Liver (tissue), 9 donors: ENCODE results near the gene C4orf54. TPM values are rescaled to one million over a fixed set of nuclear protein-coding genes. Genes with fewer than 3 reads are reported as not detected.

Experiments used
- DNase-seq: peaks from one replicate; pipeline ENCODE4 v3.0.0-alpha.2; 2017; ENCODE audit warnings: low spot score
- H3K27ac ChIP-seq, 2 donors: one replicate each; pipeline ENCODE4 v1.7.0; 2013; ENCODE audit warnings: inconsistent platforms in 2 of 2, low read length in 2 of 2, control low read depth in 1 of 2, low read depth in 1 of 2, mild to moderate bottlenecking in 1 of 2
- H3K27me3 ChIP-seq, 4 donors: one replicate each; pipeline versions ENCODE4 v1.6.1 to v1.7.0; 2013; ENCODE audit warnings: low read length in 3 of 4, inconsistent platforms in 1 of 4, mild to moderate bottlenecking in 1 of 4, moderate library complexity in 1 of 4; ENCODE audit not compliant: control insufficient read depth in 4 of 4, insufficient read depth in 4 of 4
- H3K36me3 ChIP-seq, 4 donors: one replicate each; pipeline versions ENCODE4 v1.6.1 to v1.7.0; 2013; ENCODE audit warnings: low read length in 3 of 4, mild to moderate bottlenecking in 3 of 4, low read depth in 1 of 4, moderate library complexity in 1 of 4; ENCODE audit not compliant: control insufficient read depth in 4 of 4, insufficient read depth in 3 of 4
- H3K4me1 ChIP-seq, 4 donors: one replicate each; pipeline versions ENCODE4 v1.6.1 to v1.7.0; 2013; ENCODE audit warnings: low read length in 3 of 4, mild to moderate bottlenecking in 3 of 4, moderate library complexity in 1 of 4; ENCODE audit not compliant: control insufficient read depth in 4 of 4, insufficient read depth in 4 of 4
- H3K4me3 ChIP-seq, 3 donors: one replicate each; pipeline versions ENCODE4 v1.6.1 to v1.7.0; 2013; ENCODE audit warnings: low read length in 3 of 3, control low read depth in 1 of 3, low read depth in 1 of 3, mild to moderate bottlenecking in 1 of 3
- H3K9ac ChIP-seq, 2 donors: one replicate each; pipeline ENCODE4 v1.7.0; 2013; ENCODE audit warnings: low read length in 2 of 2, mild to moderate bottlenecking in 2 of 2, moderate library complexity in 2 of 2, control low read depth in 1 of 2, low read depth in 1 of 2
- H3K9me3 ChIP-seq, 4 donors: one replicate each; pipeline versions ENCODE4 v1.6.1 to v1.7.0; 2013; ENCODE audit warnings: low read length in 3 of 4; ENCODE audit not compliant: control insufficient read depth in 4 of 4
- EGR1 ChIP-seq, 2 donors: IDR thresholded peaks; 2 replicates each; pipeline ENCODE4 v1.6.1; 2016 to 2018; ENCODE audit warnings: antibody characterized with exemption in 2 of 2, low read depth in 2 of 2
- FOXA1 ChIP-seq: IDR thresholded peaks from 2 replicates; pipeline ENCODE4 v1.6.1; 2016; ENCODE audit warnings: antibody characterized with exemption
- FOXA2 ChIP-seq: IDR thresholded peaks from 2 replicates; pipeline ENCODE4 v1.6.1; 2016; ENCODE audit warnings: antibody characterized with exemption
- GABPA ChIP-seq, 2 donors: IDR thresholded peaks in 1 of 2; conservative IDR thresholded peaks in 1 of 2; 2 replicates each; pipeline ENCODE4 v1.6.1; 2016; ENCODE audit warnings: antibody characterized with exemption in 2 of 2, mild to moderate bottlenecking in 1 of 2, moderate library complexity in 1 of 2
- HNF4A ChIP-seq, 2 donors: conservative IDR thresholded peaks; 2 replicates each; pipeline ENCODE4 v1.6.1; 2016; ENCODE audit warnings: antibody characterized with exemption in 2 of 2, mild to moderate bottlenecking in 2 of 2
- HNF4G ChIP-seq: IDR thresholded peaks from 2 replicates; pipeline ENCODE4 v1.6.1; 2016; ENCODE audit warnings: antibody characterized with exemption
- NR2F2 ChIP-seq: IDR thresholded peaks from 2 replicates; pipeline ENCODE4 v1.6.1; 2016; ENCODE audit warnings: antibody characterized with exemption
- RAD21 ChIP-seq, 2 donors: IDR thresholded peaks; 2 replicates each; pipeline ENCODE4 v1.6.1; 2016; ENCODE audit warnings: antibody characterized with exemption in 2 of 2, mild to moderate bottlenecking in 2 of 2
- RXRA ChIP-seq, 2 donors: IDR thresholded peaks; 2 replicates each; pipeline ENCODE4 v1.6.1; 2017 to 2018; ENCODE audit warnings: antibody characterized with exemption in 2 of 2, mild to moderate bottlenecking in 1 of 2
- SP1 ChIP-seq: IDR thresholded peaks from 2 replicates; pipeline ENCODE4 v1.6.1; 2018; ENCODE audit warnings: antibody characterized with exemption, mild to moderate bottlenecking
- TAF1 ChIP-seq: conservative IDR thresholded peaks from 2 replicates; pipeline ENCODE4 v1.6.1; 2016; ENCODE audit warnings: antibody characterized with exemption, mild to moderate bottlenecking
- YY1 ChIP-seq: IDR thresholded peaks from 2 replicates; pipeline ENCODE4 v1.6.1; 2016; ENCODE audit warnings: antibody characterized with exemption, mild to moderate bottlenecking
- WGBS: extraction: QIAGEN DNeasy Blood & Tissue Kit; methylation state at CpG from one replicate; pipeline ENCODE4 v1.1.7; 2013; 5-methylcytosine and 5-hydroxymethylcytosine counted together
- polyA plus RNA-seq, 2 donors: library from polyadenylated mRNA; stranded (reverse) in 1 of 2; unstranded in 1 of 2; fragments of 200-250 nt in 1 of 2; fragments of >200 nt in 1 of 2; fragmentation: Nextera tagmentation in 1 of 2; extraction: Ambion mirVana in 1 of 2; gene quantifications; one replicate each; pipeline versions ENCODE4 v1.2.1 to v1.2.3, GENCODE V29; 2013 to 2015
- total RNA-seq, 2 donors: library from RNA; depleted of rRNA; stranded (reverse); fragments of >200 nt; gene quantifications; one replicate each; pipeline ENCODE4 v1.2.3, GENCODE V29; 2014
- TF ChIP-seq, protein P1 (sequence below): IDR thresholded peaks from 2 replicates; pipeline ENCODE4 v1.6.1; 2016; ENCODE audit warnings: antibody characterized with exemption
- TF ChIP-seq, protein P2 (sequence below): IDR thresholded peaks from 2 replicates; pipeline ENCODE4 v1.6.1; 2016; ENCODE audit warnings: antibody characterized with exemption
- TF ChIP-seq, protein P3 (sequence below): IDR thresholded peaks from 2 replicates; pipeline ENCODE4 v1.6.1; 2016; ENCODE audit warnings: antibody characterized with exemption
- donor health status: healthy.
- donor health status: healthy.
- donor health status: healthy.
- donor health status: healthy.
- donor health status: healthy.

C4orf54 gene
- total and polyA plus RNA-seq, 4 donors, result under 0.01 TPM; not detected in 3

DNA sequence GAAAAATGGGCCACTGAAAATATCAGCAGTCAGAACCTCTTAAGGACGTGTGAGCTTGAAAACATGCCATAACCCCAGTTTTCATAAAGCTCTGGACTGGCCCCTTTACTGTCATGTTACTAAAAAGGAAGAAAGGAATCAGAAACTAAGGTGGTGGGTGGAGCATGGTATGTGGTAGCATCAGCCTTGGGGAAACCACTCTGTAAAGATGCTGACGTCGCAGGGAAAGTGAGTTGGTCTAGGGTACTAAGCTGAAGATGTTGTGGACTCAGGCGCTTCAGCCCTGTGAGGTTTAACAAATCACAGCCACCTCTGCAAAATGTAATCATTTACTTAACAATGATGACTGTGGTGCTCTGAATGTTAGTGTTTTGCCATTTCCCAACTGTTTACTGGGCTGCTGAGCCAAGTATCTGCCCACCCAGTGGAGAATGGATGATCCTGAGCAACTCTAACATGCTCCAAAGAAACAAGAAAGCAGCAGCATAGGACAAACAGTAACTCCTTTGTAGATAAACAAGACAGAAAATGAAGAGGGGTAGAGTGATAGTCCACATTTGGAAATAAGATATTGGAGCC lies 33.4 kb downstream of the C4orf54 start:
- Histone ChIP-seq H3K9ac (no peak overlapping the region), H3K36me3 (peaks cover 4 to 57% (median 35%) of the 10 kb centered on the region in 4 donors), H3K4me3 (no peak overlapping the region), H3K27me3 (no peaks in the 10 kb centered on the region), H3K4me1 (no peaks in the 10 kb centered on the region), H3K9me3 (no peaks in the 10 kb centered on the region), H3K27ac (no peak overlapping the region)
- DNase-seq, result no peak
- TF ChIP-seq, protein P1, sequence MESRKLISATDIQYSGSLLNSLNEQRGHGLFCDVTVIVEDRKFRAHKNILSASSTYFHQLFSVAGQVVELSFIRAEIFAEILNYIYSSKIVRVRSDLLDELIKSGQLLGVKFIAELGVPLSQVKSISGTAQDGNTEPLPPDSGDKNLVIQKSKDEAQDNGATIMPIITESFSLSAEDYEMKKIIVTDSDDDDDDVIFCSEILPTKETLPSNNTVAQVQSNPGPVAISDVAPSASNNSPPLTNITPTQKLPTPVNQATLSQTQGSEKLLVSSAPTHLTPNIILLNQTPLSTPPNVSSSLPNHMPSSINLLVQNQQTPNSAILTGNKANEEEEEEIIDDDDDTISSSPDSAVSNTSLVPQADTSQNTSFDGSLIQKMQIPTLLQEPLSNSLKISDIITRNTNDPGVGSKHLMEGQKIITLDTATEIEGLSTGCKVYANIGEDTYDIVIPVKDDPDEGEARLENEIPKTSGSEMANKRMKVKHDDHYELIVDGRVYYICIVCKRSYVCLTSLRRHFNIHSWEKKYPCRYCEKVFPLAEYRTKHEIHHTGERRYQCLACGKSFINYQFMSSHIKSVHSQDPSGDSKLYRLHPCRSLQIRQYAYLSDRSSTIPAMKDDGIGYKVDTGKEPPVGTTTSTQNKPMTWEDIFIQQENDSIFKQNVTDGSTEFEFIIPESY, result no peak
- TF ChIP-seq SP1 (no peak), NR2F2 (no peak), YY1 (no peak), RAD21 (IDR thresholded peaks at IDR 0.05) (no peak), TAF1 (no peak), EGR1 (IDR thresholded peaks at IDR 0.05; ENCODE audit: low read depth in 2 of 2) (no peak)
- TF ChIP-seq, protein P2, sequence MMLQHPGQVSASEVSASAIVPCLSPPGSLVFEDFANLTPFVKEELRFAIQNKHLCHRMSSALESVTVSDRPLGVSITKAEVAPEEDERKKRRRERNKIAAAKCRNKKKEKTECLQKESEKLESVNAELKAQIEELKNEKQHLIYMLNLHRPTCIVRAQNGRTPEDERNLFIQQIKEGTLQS, result no peak
- WGBS, result 81% methylated on average over 4 of the region's 4 CpGs

DNA sequence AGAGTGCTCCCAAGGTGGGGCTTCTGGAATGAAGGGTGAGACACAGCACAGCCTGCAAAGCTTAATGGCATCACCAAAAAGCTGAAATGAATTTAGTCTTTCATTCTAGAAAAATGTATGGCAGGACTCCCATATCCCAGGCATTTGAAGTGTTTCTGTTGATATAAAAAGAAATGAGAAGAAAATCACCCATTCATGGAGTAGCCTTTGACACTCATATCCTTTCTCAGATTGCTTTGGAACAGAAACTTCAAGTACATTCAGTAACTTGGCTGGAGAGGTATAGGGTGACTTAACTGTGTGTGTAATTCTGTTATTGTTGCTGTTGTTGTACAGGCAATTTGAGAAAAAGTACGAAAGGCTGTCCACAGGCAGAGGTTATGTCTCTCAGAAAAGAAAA lies 35.3 kb downstream of the C4orf54 start:
- WGBS, result 89% methylated on average over 1 of the region's 1 CpG
- TF ChIP-seq HNF4G (no peak), GABPA (IDR thresholded peaks at IDR 0.05 in 1 of 2, conservative IDR thresholded peaks at IDR 0.05 in 1 of 2) (no peak), FOXA1 (no peak), EGR1 (IDR thresholded peaks at IDR 0.05; ENCODE audit: low read depth in 2 of 2) (no peak), RXRA (IDR thresholded peaks at IDR 0.05) (no peak), HNF4A (conservative IDR thresholded peaks at IDR 0.05) (no peak), NR2F2 (no peak), FOXA2 (no peak), SP1 (no peak)
- TF ChIP-seq, protein P3, sequence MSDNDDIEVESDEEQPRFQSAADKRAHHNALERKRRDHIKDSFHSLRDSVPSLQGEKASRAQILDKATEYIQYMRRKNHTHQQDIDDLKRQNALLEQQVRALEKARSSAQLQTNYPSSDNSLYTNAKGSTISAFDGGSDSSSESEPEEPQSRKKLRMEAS, result no peak
- TF ChIP-seq, protein P1, result no peak
- Histone ChIP-seq H3K36me3 (peaks cover 6 to 69% (median 43%) of the 10 kb centered on the region in 4 donors), H3K9ac (no peak overlapping the region), H3K9me3 (no peaks in the 10 kb centered on the region), H3K4me3 (no peak overlapping the region), H3K27ac (no peak overlapping the region), H3K4me1 (no peaks in the 10 kb centered on the region), H3K27me3 (no peaks in the 10 kb centered on the region)
- DNase-seq, result no peak
